SKM-1 treated with dmso at 0.1 percent for 144 hours (cell line): ENCODE measurements around the gene ZNF692.

Experiments used
- DNase-seq: peaks from one replicate; lab custom pipeline; 2025; ENCODE audit not compliant: unreplicated experiment; lab: John Stamatoyannopoulos, UW

The ZNF692 gene

DNA sequence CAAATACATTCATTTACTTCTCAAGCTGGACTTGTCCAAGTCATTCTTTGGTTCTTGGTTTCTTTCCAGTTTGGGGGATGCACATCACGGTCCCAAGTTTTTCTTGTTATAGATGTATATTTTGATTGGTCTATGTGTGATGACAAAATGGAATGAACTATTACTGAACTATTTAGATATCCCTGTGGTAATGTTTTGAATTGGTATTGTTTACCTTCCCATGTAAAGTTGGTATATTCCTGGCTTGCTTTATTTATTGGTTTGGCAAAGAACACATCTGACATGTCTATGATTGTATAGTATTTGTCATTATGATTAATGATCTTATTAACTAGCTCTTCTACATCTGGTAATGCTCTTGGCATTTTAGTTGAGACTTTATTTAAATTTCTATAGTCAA, 22.4 kb upstream of the ZNF692 start:
- DNase-seq: no peak

GRCh38 chr1:248873993-248874533, 15.2 kb upstream of the ZNF692 start:
- DNase-seq: peak; percentile 97

- DNase-seq: peak; percentile 97
These were observed 14.6 kb upstream of the ZNF692 start for GRCh38 chr1:248873409-248873992.

DNA sequence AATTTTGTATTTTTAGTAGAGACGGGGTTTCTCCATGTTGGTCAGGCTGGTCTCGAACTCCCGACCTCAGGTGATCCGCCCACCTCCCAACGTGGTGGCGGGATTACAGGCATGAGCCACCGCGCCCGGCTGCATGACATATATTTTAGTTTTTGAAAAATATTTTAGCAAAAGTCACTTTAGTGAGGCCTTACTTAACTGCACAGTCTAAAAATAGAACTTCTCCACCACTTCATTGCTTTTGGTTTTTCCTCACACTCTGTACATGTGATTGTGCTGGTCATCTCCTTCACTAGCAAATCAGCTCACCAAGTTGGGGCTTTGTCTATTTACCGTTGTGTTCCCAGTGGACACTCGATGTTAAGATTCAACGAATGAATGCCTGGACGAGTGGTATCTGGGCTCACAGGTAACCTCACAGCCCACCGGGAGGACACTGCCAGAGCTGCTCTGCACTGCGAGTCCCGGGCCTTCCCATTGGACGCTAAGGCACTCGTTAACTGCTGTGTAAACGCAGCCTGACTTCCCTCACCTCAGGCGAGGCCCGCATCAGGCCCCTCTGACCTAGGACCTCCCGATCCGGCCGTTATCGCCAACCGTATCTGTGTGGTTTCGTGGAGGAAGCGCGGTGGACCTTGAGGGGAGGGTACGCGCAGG, 14.0 kb upstream of the ZNF692 start:
- peak; percentile 85 for DNase-seq

DNA sequence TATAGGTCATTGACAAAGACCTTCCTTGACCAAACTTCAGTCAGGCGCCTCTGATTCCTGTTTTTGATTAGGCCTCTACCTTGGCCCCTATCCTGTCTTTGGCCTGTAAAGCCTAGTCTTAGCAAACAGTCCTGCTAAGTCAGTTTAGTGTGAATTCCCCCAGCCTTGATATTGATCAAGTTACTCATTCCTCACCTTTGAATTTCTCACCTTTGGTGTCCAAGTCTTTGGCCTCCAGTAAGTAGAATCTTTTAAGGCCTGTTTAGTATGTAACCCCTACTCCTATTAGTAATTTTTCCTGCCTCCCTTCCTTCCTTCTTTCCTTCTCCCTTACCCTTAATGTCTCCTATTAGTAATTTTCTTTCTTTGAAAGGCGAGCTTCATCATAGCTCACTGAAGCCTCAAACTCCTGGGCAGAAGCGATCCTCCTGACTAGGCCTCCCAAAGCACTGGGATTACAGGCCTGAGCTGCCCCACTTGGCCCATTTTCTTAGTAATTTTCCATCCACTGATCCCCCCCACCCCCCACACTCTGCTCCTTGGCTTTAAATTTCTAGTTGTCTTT, 13.0 kb upstream of the ZNF692 start:
- DNase-seq: no peak

GRCh38 chr1:248862998-248863881, 4.4 kb upstream of the ZNF692 start:
- peak; percentile 73 for DNase-seq

DNA sequence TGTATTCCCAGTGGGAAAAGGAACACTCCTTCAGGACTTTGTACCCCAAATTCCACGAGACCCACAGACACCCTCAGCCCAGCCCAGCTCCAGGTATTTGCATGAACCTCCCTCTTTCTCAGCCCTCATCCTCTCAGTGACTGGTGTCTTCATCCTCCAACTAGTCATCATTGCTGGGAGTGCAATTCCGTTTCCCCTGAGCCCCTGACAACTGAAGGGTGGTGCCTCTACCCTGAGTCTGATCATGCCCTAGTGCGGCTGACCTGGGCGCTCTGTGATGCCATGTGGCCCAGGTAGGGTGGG, 3.8 kb upstream of the ZNF692 start:
- no peak for DNase-seq

GRCh38 chr1:248861616-248862015, 2.7 kb upstream of the ZNF692 start:
- DNase-seq: no peak

- DNase-seq: no peak
These were observed 1.1 kb upstream of the ZNF692 start for GRCh38 chr1:248860007-248860406.

DNA sequence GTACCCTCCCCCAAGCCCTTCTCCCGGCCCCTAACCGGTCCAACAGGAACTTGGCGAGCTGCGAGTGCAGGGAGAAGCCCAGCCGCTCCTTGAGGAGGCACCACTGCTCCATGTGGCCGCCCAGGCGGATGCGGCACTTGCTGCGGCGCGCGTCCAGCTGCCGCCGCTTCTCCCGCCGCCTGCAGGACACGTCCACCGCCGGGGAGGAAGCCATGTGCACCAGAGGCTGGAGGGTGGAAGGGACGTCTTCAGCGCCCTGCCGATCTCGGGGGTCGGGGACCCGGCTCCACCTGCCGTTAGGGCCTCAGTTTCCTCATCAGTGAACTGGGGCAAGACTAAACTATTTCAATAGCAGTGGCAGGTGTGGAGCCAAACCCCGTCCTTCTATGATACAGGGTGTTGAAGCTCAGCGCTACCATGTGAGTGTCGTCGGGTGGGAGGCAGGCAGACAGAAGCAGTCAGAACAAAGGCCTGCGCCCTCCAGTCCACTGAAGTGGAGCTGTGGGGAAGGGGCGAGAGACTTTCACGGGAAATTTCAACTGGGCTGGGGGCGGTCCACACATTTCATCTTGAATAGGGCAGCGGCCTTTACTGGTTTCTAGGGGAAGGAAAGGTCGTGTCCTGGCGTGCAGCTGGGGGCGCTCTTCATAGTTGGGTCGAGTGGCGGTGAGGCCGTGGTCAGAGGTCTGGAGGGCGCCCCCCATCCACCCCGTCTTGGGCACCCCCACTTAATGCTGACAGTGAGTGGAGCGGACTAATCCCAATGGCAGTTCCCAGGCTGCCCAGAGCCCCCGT, 592 bp downstream of the ZNF692 start:
- peak; percentile 87 for DNase-seq

- DNase-seq: no peak
These were observed 1.2 kb downstream of the ZNF692 start for GRCh38 chr1:248857749-248858095.

- DNase-seq: peak; percentile 24
These were observed 1.7 kb downstream of the ZNF692 start for GRCh38 chr1:248857201-248857600.

DNA sequence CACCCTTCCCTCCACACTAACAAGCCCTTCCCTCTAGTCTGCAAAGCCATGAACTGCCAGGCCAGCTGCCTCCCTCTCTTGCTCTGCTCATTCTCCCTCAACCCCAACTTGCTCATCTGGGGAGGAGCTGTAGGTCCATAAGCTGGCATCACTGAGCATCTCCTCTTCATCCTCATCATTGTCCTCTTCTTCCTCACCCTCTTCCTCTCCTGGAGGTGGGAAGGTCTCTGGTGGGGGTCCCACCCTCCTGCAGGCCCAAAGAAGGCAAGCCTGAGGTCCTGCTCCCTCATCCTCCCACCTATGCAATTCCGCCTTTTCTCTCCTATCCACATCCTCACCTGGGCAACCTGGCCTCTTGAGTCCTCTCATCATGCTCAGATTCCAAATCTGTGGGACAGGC, 2.7 kb downstream of the ZNF692 start:
- DNase-seq: no peak

- DNase-seq: no peak
These were observed 3.3 kb downstream of the ZNF692 start for GRCh38 chr1:248855580-248855979.

DNA sequence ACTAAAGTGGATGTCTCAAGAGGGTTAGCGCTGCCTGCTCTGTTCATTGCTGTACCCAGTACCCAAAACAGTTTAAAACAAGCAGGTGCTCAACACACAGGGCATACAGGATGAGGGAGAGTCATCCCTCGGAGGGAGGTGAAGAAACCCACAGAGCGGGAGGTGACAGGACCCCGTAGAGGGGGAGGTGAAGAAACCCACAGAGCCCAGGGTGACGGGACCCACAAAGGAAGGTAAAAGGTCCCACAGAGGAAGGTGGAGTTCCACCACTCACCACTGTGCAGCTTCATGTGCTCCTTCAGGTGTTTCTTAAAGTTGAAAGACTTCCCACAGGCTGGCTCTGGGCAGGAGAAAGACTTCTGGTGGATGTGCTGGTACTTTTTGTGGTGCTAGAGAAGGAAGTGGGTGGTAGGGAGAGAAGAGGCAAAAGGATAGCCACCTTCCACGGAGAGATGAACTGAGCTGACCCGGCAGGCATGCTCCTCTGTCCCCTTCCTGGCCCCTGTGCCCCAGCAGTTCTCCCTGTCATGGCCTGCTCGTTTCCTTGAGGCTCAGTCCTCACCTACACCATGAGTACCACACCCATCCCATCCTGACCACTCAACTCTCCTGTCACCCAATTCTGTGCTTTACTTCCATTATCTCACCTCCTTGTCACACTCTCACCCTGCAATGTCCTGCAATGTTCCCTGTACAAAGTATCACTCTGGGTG, 5.1 kb downstream of the ZNF692 start:
- no peak for DNase-seq

DNA sequence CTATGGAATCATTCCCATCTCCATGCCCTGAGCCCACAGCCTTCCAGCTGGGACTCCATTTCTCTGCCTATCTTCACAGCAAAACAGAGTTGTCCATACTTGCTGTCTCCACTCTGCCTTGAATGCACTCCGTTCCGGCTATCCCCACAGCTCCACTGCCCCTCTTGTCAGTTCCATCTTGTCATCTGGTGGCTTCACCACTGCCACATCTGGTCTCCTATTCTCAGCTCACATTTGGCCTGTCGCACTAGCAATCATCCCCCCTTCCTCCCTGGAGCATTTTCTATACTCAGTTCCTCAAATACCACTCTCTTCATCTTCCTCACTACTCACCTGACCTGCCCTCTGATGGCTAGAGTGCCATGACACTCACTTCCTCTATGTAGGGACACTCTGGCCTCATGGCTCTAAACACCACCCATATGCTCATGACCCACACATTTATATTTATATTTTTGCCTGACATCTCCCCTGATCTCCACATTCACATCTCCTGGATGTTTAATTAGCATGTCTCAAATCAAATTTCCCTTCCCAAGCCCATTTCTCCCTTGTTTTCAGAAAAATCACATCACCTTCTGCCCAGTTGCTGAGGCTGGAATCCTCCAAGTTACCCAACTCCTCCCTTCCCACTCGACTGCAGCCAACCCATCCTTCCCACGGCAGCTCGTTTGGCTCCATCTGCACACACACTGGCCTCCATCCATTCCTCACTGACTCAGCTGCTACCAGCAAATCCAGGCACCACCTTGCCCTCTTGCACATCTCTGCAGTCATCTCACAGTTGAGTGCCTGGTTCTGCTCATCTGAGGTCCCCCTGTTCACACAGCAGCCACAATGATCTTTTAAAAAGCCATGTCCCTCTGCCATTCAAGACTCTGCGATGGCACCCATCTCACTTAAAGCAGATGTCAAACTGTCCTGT, 6.1 kb downstream of the ZNF692 start:
- DNase-seq: peak; percentile 69

GRCh38 chr1:248851390-248851789, 7.5 kb downstream of the ZNF692 start:
- DNase-seq: no peak

GRCh38 chr1:248850536-248851251, 8.2 kb downstream of the ZNF692 start:
- no peak for DNase-seq

- no peak for DNase-seq
These were observed 8.8 kb downstream of the ZNF692 start for GRCh38 chr1:248850124-248850523.
